T-helper 1 cell treated with Interleukin-12 subunit alpha and Interleukin-12 subunit beta and Interleukin-4 antibody, amounts not matched to agents 30 μg/mL and 1 μg/mL, for 36 hours (primary cell): ENCODE measurements around the gene LIMS1.
"Not testable (repeated sequence)": the region's sequence is repeated elsewhere in the genome, so short reads cannot be mapped to it uniquely, and the experiment has no call there.

Experiments
- H3K27ac Mint-ChIP-seq: one replicate; pipeline ENCODE4 v1.8.0; 2021; ENCODE audit warnings: mild to moderate bottlenecking, mixed read lengths
- H3K27me3 Mint-ChIP-seq: one replicate; pipeline ENCODE4 v1.8.0; 2021; ENCODE audit warnings: low read depth, mixed read lengths
- H3K36me3 Mint-ChIP-seq: one replicate; pipeline ENCODE4 v1.8.0; 2021; ENCODE audit warnings: low read depth, mixed read lengths
- H3K4me1 Mint-ChIP-seq: one replicate; pipeline ENCODE4 v1.8.0; 2021; ENCODE audit warnings: low read depth, mixed read lengths
- H3K4me3 Mint-ChIP-seq: one replicate; pipeline ENCODE4 v1.8.0; 2021; ENCODE audit warnings: mild to moderate bottlenecking, moderate library complexity, mixed read lengths
- H3K9me3 Mint-ChIP-seq: one replicate; pipeline ENCODE4 v1.8.0; 2021; ENCODE audit warnings: mixed read lengths

The LIMS1 gene

GRCh38 chr2:108587621-108588020, 53.4 kb downstream of the LIMS1 start:
- Mint-ChIP-seq H3K4me3 (no peak overlapping the region), H3K27ac (no peak overlapping the region), H3K27me3 (no peaks in the 10 kb centered on the region), H3K4me1 (peaks cover 39% of the 10 kb centered on the region), H3K9me3 (no peaks in the 10 kb centered on the region), H3K36me3 (no peaks in the 10 kb centered on the region)

DNA sequence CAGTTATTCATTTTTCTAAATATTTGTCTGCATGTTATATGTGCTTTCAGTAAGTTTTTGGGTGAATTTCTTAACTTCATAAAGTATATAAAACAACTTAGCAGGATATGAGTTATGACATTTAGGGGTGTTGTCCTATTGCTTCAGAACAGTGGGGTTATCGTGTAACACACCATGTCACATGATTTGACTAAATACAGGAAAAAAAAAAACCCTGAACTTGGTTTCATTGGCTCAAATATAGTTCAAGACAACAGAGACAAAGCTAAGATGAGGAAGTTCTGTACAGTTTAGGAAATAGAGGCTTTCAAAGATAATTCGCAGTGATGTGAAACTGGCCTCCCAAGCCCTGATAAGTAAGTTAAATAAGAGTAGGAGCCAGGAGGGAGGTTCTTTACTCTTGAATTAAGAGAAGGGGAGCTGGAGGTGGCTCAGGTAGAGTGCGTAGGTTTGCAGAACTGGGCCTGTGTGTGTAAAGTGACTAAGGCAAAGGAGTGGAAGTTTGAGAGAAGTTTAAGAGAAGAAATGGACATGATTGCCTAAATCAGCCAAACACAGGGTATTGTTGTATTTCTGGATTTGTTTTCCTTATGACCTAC, 53.9 kb downstream of the LIMS1 start:
- Mint-ChIP-seq H3K4me3 (no peak overlapping the region), H3K27ac (peak overlapping the region; percentile 45), H3K9me3 (no peaks in the 10 kb centered on the region)

GRCh38 chr2:108589372-108589771, 55.1 kb downstream of the LIMS1 start:
- Mint-ChIP-seq H3K27me3 (no peaks in the 10 kb centered on the region), H3K4me3 (no peak overlapping the region), H3K4me1 (peaks cover 41% of the 10 kb centered on the region), H3K27ac (no peak overlapping the region), H3K9me3 (no peaks in the 10 kb centered on the region), H3K36me3 (no peaks in the 10 kb centered on the region)

More for the DNA sequence above, 53.9 kb downstream of the LIMS1 start:
- H3K27me3 Mint-ChIP-seq: no peaks in the 10 kb centered on the region
- no peaks in the 10 kb centered on the region for H3K36me3 Mint-ChIP-seq
- H3K4me1 Mint-ChIP-seq: peaks cover 40% of the 10 kb centered on the region

DNA sequence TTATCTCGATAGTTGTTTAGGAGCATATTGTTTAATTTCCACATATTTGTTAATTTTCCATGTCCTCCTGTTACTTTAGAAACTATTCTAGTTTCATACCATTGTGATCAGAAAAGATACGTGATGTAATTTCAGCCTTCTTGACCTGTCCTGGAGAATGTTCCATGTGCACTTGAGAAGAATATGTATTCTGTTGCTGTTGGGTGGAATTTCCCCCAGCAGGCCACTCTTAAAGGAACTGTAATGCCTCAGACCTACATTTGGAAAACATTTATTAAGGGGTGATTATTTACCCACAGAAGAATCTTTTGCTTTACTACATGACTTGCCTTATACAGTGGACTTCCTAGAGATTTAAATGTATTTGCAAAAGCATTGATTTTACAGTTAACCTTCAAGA, 55.5 kb downstream of the LIMS1 start:
- Mint-ChIP-seq H3K4me1 (peaks cover 43% of the 10 kb centered on the region), H3K36me3 (no peaks in the 10 kb centered on the region), H3K4me3 (no peak overlapping the region), H3K9me3 (no peaks in the 10 kb centered on the region), H3K27me3 (no peaks in the 10 kb centered on the region), H3K27ac (no peak overlapping the region)

GRCh38 chr2:108591163-108591562, 56.9 kb downstream of the LIMS1 start:
- Mint-ChIP-seq H3K4me3 (no peak overlapping the region), H3K27ac (no peak overlapping the region), H3K36me3 (peaks cover 2% of the 10 kb centered on the region), H3K9me3 (no peaks in the 10 kb centered on the region), H3K4me1 (peaks cover 55% of the 10 kb centered on the region), H3K27me3 (no peaks in the 10 kb centered on the region)

DNA sequence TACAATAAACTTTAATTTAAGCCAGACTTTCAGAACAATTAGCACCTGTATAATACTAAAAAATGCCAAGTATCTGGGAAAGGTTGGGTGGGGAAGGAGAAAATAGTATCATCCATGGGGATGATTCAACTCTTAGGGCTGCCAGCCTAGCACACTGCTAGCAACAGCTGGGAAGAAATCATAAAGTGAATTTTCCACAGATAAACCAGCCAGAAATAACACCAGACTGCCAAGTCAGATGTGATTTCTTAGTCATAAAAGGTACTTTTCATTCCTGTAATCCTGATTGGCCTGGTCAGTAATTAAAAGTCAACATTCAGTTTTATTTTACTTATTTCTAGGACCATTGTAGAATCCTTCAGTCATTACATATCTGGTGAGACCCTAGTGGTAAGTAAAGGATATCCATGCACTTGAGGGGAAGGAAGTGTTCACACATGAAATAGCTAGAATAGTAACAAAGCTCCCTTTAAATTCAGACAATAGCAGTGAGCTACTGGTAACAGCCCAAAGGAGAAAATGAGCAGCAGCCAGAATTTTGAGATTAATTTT, 59.4 kb downstream of the LIMS1 start:
- peaks cover 4% of the 10 kb centered on the region for H3K36me3 Mint-ChIP-seq
- peak overlapping the region; percentile 75 for H3K4me3 Mint-ChIP-seq
- no peaks in the 10 kb centered on the region for H3K9me3 Mint-ChIP-seq
- peaks cover 41% of the 10 kb centered on the region for H3K4me1 Mint-ChIP-seq
- no peaks in the 10 kb centered on the region for H3K27me3 Mint-ChIP-seq
- H3K27ac Mint-ChIP-seq: peak overlapping the region; percentile 46

- peaks cover 39% of the 10 kb centered on the region for H3K4me1 Mint-ChIP-seq
Measured at GRCh38 chr2:108594132-108594981, 60.1 kb downstream of the LIMS1 start.

GRCh38 chr2:108594982-108595464, 60.8 kb downstream of the LIMS1 start:
- H3K4me1 Mint-ChIP-seq: peaks cover 35% of the 10 kb centered on the region

More at GRCh38 chr2:108594132-108594981, 60.1 kb downstream of the LIMS1 start:
- peak overlapping the region; percentile 75 for H3K4me3 Mint-ChIP-seq
- H3K27me3 Mint-ChIP-seq: no peaks in the 10 kb centered on the region
- no peaks in the 10 kb centered on the region for H3K9me3 Mint-ChIP-seq
- peak overlapping the region; percentile 88 for H3K27ac Mint-ChIP-seq
- peaks cover 4% of the 10 kb centered on the region for H3K36me3 Mint-ChIP-seq

GRCh38 chr2:108595771-108596170, 61.5 kb downstream of the LIMS1 start:
- not testable (repeated sequence) for H3K4me3 Mint-ChIP-seq, H3K27ac Mint-ChIP-seq, H3K27me3 Mint-ChIP-seq, H3K36me3 Mint-ChIP-seq, H3K9me3 Mint-ChIP-seq
- H3K4me1 Mint-ChIP-seq: peaks cover 27% of the 10 kb centered on the region

More at GRCh38 chr2:108594982-108595464, 60.8 kb downstream of the LIMS1 start:
- Mint-ChIP-seq H3K27me3 (no peaks in the 10 kb centered on the region), H3K36me3 (peaks cover 4% of the 10 kb centered on the region), H3K27ac (peak overlapping the region; percentile 71), H3K4me3 (peak overlapping the region; percentile 33), H3K9me3 (no peaks in the 10 kb centered on the region)

GRCh38 chr2:108597105-108597744, 63.0 kb downstream of the LIMS1 start:
- H3K9me3 Mint-ChIP-seq, H3K27ac Mint-ChIP-seq, H3K4me3 Mint-ChIP-seq, H3K36me3 Mint-ChIP-seq, H3K27me3 Mint-ChIP-seq: not testable (repeated sequence)
- H3K4me1 Mint-ChIP-seq: peaks cover 23% of the 10 kb centered on the region

GRCh38 chr2:108601199-108601598, 66.9 kb downstream of the LIMS1 start:
- not testable (repeated sequence) for H3K36me3 Mint-ChIP-seq, H3K27me3 Mint-ChIP-seq, H3K9me3 Mint-ChIP-seq, H3K27ac Mint-ChIP-seq, H3K4me3 Mint-ChIP-seq
- H3K4me1 Mint-ChIP-seq: peaks cover 17% of the 10 kb centered on the region

DNA sequence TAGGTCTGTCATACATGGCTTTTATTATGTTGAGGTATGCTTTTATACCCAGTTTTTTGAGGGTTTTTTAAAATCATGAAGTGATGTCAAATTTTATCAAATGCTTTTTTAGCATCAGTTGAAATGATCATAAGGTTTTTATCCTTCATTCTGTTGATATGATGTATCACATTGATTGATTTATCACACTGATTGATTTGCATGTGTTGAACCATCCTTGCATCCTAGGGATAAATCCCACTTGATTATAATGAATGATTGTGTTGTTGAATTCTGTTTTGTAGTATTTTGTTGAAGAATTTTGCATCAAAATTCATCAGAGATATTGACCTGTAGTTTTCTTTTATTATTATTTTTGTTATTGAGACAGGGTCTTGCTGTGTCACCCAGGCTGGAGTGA, 68.2 kb downstream of the LIMS1 start:
- Mint-ChIP-seq H3K27ac (no peak overlapping the region), H3K4me1 (peaks cover 28% of the 10 kb centered on the region), H3K9me3 (no peaks in the 10 kb centered on the region), H3K36me3 (peaks cover 3% of the 10 kb centered on the region), H3K4me3 (no peak overlapping the region), H3K27me3 (no peaks in the 10 kb centered on the region)

DNA sequence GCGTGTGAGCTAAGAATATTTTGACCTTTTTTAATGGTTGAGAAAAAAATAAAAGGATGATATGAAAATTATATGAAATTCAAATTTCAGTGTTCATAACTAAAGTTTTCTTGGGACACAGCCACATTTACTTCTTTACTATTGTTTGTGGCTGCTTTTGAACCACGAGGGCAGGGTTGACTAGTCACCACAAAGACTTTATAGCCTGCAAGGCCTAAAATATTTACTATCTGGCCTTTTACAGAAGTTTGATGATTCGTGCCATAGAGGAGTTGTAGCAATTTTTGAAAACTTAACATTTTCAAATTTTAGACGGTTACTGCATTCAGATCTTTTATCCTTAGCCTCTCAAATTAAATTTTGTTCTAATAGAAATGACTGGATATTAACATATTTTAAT, 69.9 kb downstream of the LIMS1 start:
- Mint-ChIP-seq H3K27me3 (no peaks in the 10 kb centered on the region), H3K27ac (no peak overlapping the region)

DNA sequence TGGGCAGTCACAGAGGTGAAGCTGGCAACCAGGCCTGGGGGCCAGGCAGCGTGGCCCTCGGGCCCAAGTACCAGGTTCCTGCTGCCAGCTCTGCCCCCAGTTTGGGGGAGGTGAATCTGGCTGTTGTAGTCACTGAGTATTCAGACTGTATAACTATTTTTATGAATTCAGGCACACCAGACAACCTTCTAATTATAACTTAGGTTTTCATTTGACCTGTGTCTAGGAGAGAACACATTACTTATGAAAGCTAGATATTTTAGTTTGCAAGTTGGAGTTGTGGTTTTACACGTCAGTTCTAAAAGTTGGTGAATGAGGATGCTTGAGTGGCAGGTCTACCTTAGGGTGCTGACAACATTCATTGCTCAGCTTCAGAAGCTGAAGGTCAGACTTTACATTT, 71.7 kb downstream of the LIMS1 start:
- Mint-ChIP-seq H3K27me3 (no peaks in the 10 kb centered on the region), H3K27ac (peak overlapping the region; percentile 55), H3K36me3 (peaks cover 2% of the 10 kb centered on the region), H3K4me3 (no peak overlapping the region), H3K9me3 (no peaks in the 10 kb centered on the region), H3K4me1 (peaks cover 49% of the 10 kb centered on the region)

More for the DNA sequence above, 69.9 kb downstream of the LIMS1 start:
- Mint-ChIP-seq H3K4me1 (peaks cover 40% of the 10 kb centered on the region), H3K4me3 (no peak overlapping the region), H3K9me3 (no peaks in the 10 kb centered on the region), H3K36me3 (peaks cover 2% of the 10 kb centered on the region)
